Ovary (tissue), 3 donors: ENCODE results near the gene SPATC1L.

Experiments
- CTCF ChIP-seq, 3 donors: fragments of 450-650 bp in 2 of 3; fragments of 200-600 bp in 1 of 3; IDR thresholded peaks; one replicate each; pipeline versions ENCODE4 v1.5.1 to v1.8.0; 2016 to 2022; ENCODE audit warnings: antibody characterized with exemption in 3 of 3, mild to moderate bottlenecking in 1 of 3
- POLR2A ChIP-seq: fragments of 450-650 bp; IDR thresholded peaks from one replicate; pipeline ENCODE4 v1.6.1; 2017; ENCODE audit warnings: antibody characterized with exemption, mild to moderate bottlenecking, moderate library complexity
- donor health status: DM: no; HTN: no; CAD: no.

- TF ChIP-seq CTCF (IDR thresholded peaks at IDR 0.05) (no peak), POLR2A (no peak)
These were observed 11.3 kb downstream of the SPATC1L start for GRCh38 chr21:46172863-46173528.
